Activated naive CD8-positive, alpha-beta T cell treated with anti-CD3 and anti-CD28 coated beads, Interleukin-2, amount 10 ng/mL, durations not matched to agents 7 days and 5 days (primary cell): ENCODE measurements around the gene PRKAR1B. TPM values are rescaled to one million over a fixed set of nuclear protein-coding genes. Genes with fewer than 3 reads are reported as not detected.

ENCODE experiments used
- ATAC-seq: fragments of 150-1000 bp; cut with Tn5 transposase; one replicate; pipeline ENCODE4 v1.10.0; 2021; ENCODE audit warnings: low read depth, moderate library complexity
- POLR2A ChIA-PET: fragments of 350-600 bp; sonication (Branson Sonifier 250); formaldehyde crosslinking; loops from one replicate; lab custom pipeline; 2021; ENCODE audit warnings: antibody characterized with exemption; lab: Charles Lee
- DNase-seq: peaks from one replicate; pipeline ENCODE4 v3.0.0; 2021
- H3K27ac Mint-ChIP-seq: one replicate; pipeline ENCODE4 v1.8.0; 2022; ENCODE audit warnings: mild to moderate bottlenecking, mixed read lengths
- H3K27me3 Mint-ChIP-seq: one replicate; pipeline ENCODE4 v1.8.0; 2022; ENCODE audit warnings: mild to moderate bottlenecking, moderate library complexity, mixed read lengths
- H3K36me3 Mint-ChIP-seq: one replicate; pipeline ENCODE4 v1.8.0; 2021; ENCODE audit warnings: mild to moderate bottlenecking, mixed read lengths
- H3K4me1 Mint-ChIP-seq: one replicate; pipeline ENCODE4 v1.8.0; 2021; ENCODE audit warnings: mixed read lengths
- H3K4me3 Mint-ChIP-seq: one replicate; pipeline ENCODE4 v1.8.0; 2022; ENCODE audit warnings: mild to moderate bottlenecking, moderate library complexity, mixed read lengths
- H3K9me3 Mint-ChIP-seq: one replicate; pipeline ENCODE4 v1.8.0; 2021; ENCODE audit warnings: mixed read lengths
- total RNA-seq, 2 experiments: library from RNA; stranded (reverse); gene quantifications; one replicate each; pipeline ENCODE4 v1.2.3, GENCODE V29; 2021

The PRKAR1B gene
- total RNA-seq, 2 experiments from 2014 or later: 26.5 to 28.2 TPM

GRCh38 chr7:582081-582835 is 144.8 kb downstream of the PRKAR1B start:
- ATAC-seq: no peak

GRCh38 chr7:578386-578785 is 148.7 kb downstream of the PRKAR1B start:
- POLR2A ChIA-PET: no interaction called here
- H3K9me3 Mint-ChIP-seq: peaks cover 2% of the 10 kb centered on the region
- no peak for DNase-seq
- peaks cover 22% of the 10 kb centered on the region for H3K36me3 Mint-ChIP-seq
- no peak for ATAC-seq
- no peaks in the 10 kb centered on the region for H3K27me3 Mint-ChIP-seq
- no peak overlapping the region for H3K27ac Mint-ChIP-seq
- H3K4me1 Mint-ChIP-seq: peaks cover 6% of the 10 kb centered on the region
- no peak overlapping the region for H3K4me3 Mint-ChIP-seq

More at GRCh38 chr7:582081-582835, 144.8 kb downstream of the PRKAR1B start:
- DNase-seq: no peak
- H3K36me3 Mint-ChIP-seq: peaks cover 33% of the 10 kb centered on the region
- H3K27me3 Mint-ChIP-seq: no peaks in the 10 kb centered on the region
- peaks cover 27% of the 10 kb centered on the region for H3K4me1 Mint-ChIP-seq
- H3K4me3 Mint-ChIP-seq: no peak overlapping the region
- POLR2A ChIA-PET: no interaction called here
- peaks cover 4% of the 10 kb centered on the region for H3K9me3 Mint-ChIP-seq
- no peak overlapping the region for H3K27ac Mint-ChIP-seq

- DNase-seq (no peak), ATAC-seq (no peak)
- peaks cover 18% of the 10 kb centered on the region for H3K36me3 Mint-ChIP-seq
- no peaks in the 10 kb centered on the region for H3K27me3 Mint-ChIP-seq
- H3K27ac Mint-ChIP-seq: no peak overlapping the region
- H3K4me3 Mint-ChIP-seq: no peak overlapping the region
- H3K9me3 Mint-ChIP-seq: peaks cover 2% of the 10 kb centered on the region
- H3K4me1 Mint-ChIP-seq: peaks cover 3% of the 10 kb centered on the region
- POLR2A ChIA-PET: interaction anchor here (0.6 kb wide), 1 partner anchor 8 kb away, joined by 3 read pairs; no protein-coding TSS in a partner anchor
Observed at GRCh38 chr7:577741-578370, 149.2 kb downstream of the PRKAR1B start.

- no peak overlapping the region for H3K27ac Mint-ChIP-seq
- no peak for DNase-seq
- POLR2A ChIA-PET: interaction anchor here (0.6 kb wide), 1 partner anchor 8 kb away, joined by 3 read pairs; no protein-coding TSS in a partner anchor
- peaks cover 3% of the 10 kb centered on the region for H3K4me1 Mint-ChIP-seq
- H3K9me3 Mint-ChIP-seq: peaks cover 2% of the 10 kb centered on the region
- no peak overlapping the region for H3K4me3 Mint-ChIP-seq
- no peak for ATAC-seq
- H3K36me3 Mint-ChIP-seq: peaks cover 18% of the 10 kb centered on the region
- H3K27me3 Mint-ChIP-seq: no peaks in the 10 kb centered on the region
Observed at GRCh38 chr7:577278-577665, 149.8 kb downstream of the PRKAR1B start.

- POLR2A ChIA-PET: interaction anchor here (0.6 kb wide), 1 partner anchor 9 kb away, joined by 3 read pairs; no protein-coding TSS in a partner anchor
- no peak overlapping the region for H3K4me3 Mint-ChIP-seq
- ATAC-seq (no peak), DNase-seq (no peak)
- peaks cover 3% of the 10 kb centered on the region for H3K4me1 Mint-ChIP-seq
- peaks cover 18% of the 10 kb centered on the region for H3K36me3 Mint-ChIP-seq
- H3K27me3 Mint-ChIP-seq: no peaks in the 10 kb centered on the region
- H3K9me3 Mint-ChIP-seq: peaks cover 2% of the 10 kb centered on the region
- H3K27ac Mint-ChIP-seq: no peak overlapping the region
Observed at GRCh38 chr7:576524-577277, 150.4 kb downstream of the PRKAR1B start.

- POLR2A ChIA-PET: no interaction called here
- Mint-ChIP-seq H3K4me3 (no peak overlapping the region), H3K9me3 (peaks cover 2% of the 10 kb centered on the region), H3K27me3 (no peaks in the 10 kb centered on the region), H3K36me3 (peaks cover 18% of the 10 kb centered on the region), H3K27ac (no peak overlapping the region), H3K4me1 (no peaks in the 10 kb centered on the region)
- ATAC-seq (no peak), DNase-seq (no peak)
Observed at GRCh38 chr7:575425-576366, 151.4 kb downstream of the PRKAR1B start.

- Mint-ChIP-seq H3K36me3 (peaks cover 18% of the 10 kb centered on the region), H3K27me3 (no peaks in the 10 kb centered on the region), H3K4me3 (no peak overlapping the region), H3K27ac (no peak overlapping the region), H3K4me1 (no peaks in the 10 kb centered on the region), H3K9me3 (peaks cover 2% of the 10 kb centered on the region)
- no peak for DNase-seq
- POLR2A ChIA-PET: interaction anchor here (0.6 kb wide), 1 partner anchor 1884 kb away, joined by 3 read pairs; no protein-coding TSS in a partner anchor
- no peak for ATAC-seq
Observed at GRCh38 chr7:574661-575395, 152.3 kb downstream of the PRKAR1B start.

- H3K27ac Mint-ChIP-seq: no peak overlapping the region
- POLR2A ChIA-PET: interaction anchor here (0.6 kb wide), 1 partner anchor 1885 kb away, joined by 3 read pairs; no protein-coding TSS in a partner anchor
Observed at GRCh38 chr7:573933-574381, 153.1 kb downstream of the PRKAR1B start.

GRCh38 chr7:573269-573932 is 153.7 kb downstream of the PRKAR1B start:
- POLR2A ChIA-PET: no interaction called here

More at GRCh38 chr7:573933-574381, 153.1 kb downstream of the PRKAR1B start:
- Mint-ChIP-seq H3K9me3 (peaks cover 2% of the 10 kb centered on the region), H3K4me1 (no peaks in the 10 kb centered on the region), H3K36me3 (peaks cover 18% of the 10 kb centered on the region), H3K4me3 (no peak overlapping the region), H3K27me3 (no peaks in the 10 kb centered on the region)
- no peak for DNase-seq
- no peak for ATAC-seq

GRCh38 chr7:572416-573268 is 154.4 kb downstream of the PRKAR1B start:
- no peak for ATAC-seq
- POLR2A ChIA-PET: no interaction called here
- no peaks in the 10 kb centered on the region for H3K4me1 Mint-ChIP-seq

More at GRCh38 chr7:573269-573932, 153.7 kb downstream of the PRKAR1B start:
- no peaks in the 10 kb centered on the region for H3K27me3 Mint-ChIP-seq
- no peaks in the 10 kb centered on the region for H3K4me1 Mint-ChIP-seq
- ATAC-seq (no peak), DNase-seq (no peak)
- peaks cover 23% of the 10 kb centered on the region for H3K36me3 Mint-ChIP-seq
- peaks cover 2% of the 10 kb centered on the region for H3K9me3 Mint-ChIP-seq
- H3K27ac Mint-ChIP-seq: no peak overlapping the region
- no peak overlapping the region for H3K4me3 Mint-ChIP-seq

More at GRCh38 chr7:572416-573268, 154.4 kb downstream of the PRKAR1B start:
- H3K27me3 Mint-ChIP-seq: no peaks in the 10 kb centered on the region
- H3K4me3 Mint-ChIP-seq: no peak overlapping the region
- no peak overlapping the region for H3K27ac Mint-ChIP-seq
- H3K36me3 Mint-ChIP-seq: peaks cover 24% of the 10 kb centered on the region
- no peak for DNase-seq
- peaks cover 2% of the 10 kb centered on the region for H3K9me3 Mint-ChIP-seq
